ENCODE data around the gene COP1. TPM values are rescaled to one million over a fixed set of nuclear protein-coding genes. Genes with fewer than 3 reads are reported as not detected.
"Not testable (repeated sequence)": the region's sequence is repeated elsewhere in the genome, so short reads cannot be mapped to it uniquely, and the experiment has no call there.

COP1 gene
- total and polyA plus RNA-seq, 2 donors: 28.2 to 88.2 TPM

DNA sequence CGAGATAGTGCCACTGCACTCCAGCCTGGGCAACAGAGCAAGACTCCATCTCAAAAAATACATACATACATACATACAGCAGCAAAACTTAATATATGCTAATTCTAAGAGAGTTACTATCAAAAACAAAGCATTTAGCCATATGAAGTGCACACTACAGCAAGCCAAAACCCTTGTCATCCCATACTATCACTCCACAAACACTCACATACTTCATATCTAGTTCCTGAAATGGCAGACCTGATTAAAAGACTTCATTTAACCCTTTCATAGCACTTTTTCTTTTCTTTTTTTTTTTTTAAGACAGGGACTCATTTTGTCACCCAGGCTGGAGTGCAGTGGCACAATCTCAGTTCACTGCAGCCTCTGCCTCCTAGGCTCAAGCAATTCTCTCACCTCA is 65.6 kb downstream of the COP1 start:
- Histone ChIP-seq H3K27ac (ENCODE audit: low read depth) (no peak overlapping the region), H3K4me1 (ENCODE audit: insufficient read depth) (no peaks in the 10 kb centered on the region), H3K4me3 (ENCODE audit: low read depth, low read length) (no peak overlapping the region), H3K36me3 (ENCODE audit: insufficient read depth) (no peaks in the 10 kb centered on the region)
- DNase-seq (ENCODE audit: extremely low spot score): no peak
- WGBS: 98% methylated on average over 1 of the region's 1 CpG

- DNase-seq (ENCODE audit: extremely low spot score): no peak
- H3K27ac ChIP-seq (ENCODE audit: low read depth): no peak overlapping the region
- no peaks in the 10 kb centered on the region for H3K36me3 ChIP-seq (ENCODE audit: insufficient read depth)
- H3K4me3 ChIP-seq (ENCODE audit: low read depth, low read length): no peak overlapping the region
- no peaks in the 10 kb centered on the region for H3K4me1 ChIP-seq (ENCODE audit: insufficient read depth)
- WGBS: 46% methylated on average over 3 of the region's 3 CpGs
Observed at GRCh38 chr1:176136891-176137290, 70.2 kb downstream of the COP1 start.

DNA sequence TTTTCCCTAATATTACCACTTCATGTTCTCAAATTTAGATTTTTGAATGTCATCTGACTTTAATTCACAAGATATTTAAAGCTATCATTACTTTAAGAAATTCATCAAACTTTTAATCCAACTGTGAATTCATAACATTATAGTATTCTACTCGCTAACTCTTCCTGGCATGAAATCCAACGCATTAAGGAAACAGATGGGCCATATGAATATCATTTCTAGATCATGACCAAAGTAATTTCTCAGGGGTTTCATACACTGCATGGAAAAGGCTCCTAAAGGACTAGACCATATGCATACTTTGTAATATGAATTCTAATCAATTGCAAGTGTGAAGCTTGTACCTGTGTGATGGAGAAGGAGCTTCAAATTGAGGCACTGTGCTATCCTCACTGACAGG is 72.4 kb downstream of the COP1 start:
- WGBS: 75% methylated on average over 2 of the region's 2 CpGs
- H3K36me3 ChIP-seq (ENCODE audit: insufficient read depth): no peaks in the 10 kb centered on the region

DNA sequence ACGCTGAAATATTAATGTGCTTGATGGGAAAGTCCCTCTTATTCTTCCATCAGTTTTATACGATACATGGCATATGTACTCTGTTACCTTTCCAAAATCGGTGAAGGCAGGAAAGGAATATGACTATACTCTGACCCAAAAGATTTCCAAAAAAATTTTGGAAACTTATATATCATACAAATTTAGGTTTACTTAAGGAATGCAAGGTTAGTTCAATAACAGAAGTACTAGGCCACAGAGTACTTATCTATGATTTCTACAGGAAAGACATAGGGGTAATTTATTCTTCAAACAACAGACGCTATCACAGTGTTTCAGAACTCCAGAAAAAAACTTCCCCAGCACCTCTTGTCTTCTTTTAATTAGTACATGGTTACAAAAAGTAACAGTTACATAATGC is 84.8 kb downstream of the COP1 start:
- Histone ChIP-seq H3K4me1 (ENCODE audit: insufficient read depth) (no peaks in the 10 kb centered on the region), H3K36me3 (ENCODE audit: insufficient read depth) (no peaks in the 10 kb centered on the region)
- WGBS: 98% methylated on average over 4 of the region's 4 CpGs

More for the DNA sequence above, 72.4 kb downstream of the COP1 start:
- no peak for DNase-seq (ENCODE audit: extremely low spot score)
- Histone ChIP-seq H3K4me3 (ENCODE audit: low read depth, low read length) (no peak overlapping the region), H3K4me1 (ENCODE audit: insufficient read depth) (no peaks in the 10 kb centered on the region), H3K27ac (ENCODE audit: low read depth) (no peak overlapping the region)

GRCh38 chr1:176119549-176119948 is 87.5 kb downstream of the COP1 start:
- no peak for DNase-seq (ENCODE audit: extremely low spot score)
- Histone ChIP-seq H3K4me3 (ENCODE audit: low read depth, low read length) (no peak overlapping the region), H3K36me3 (ENCODE audit: insufficient read depth) (no peaks in the 10 kb centered on the region), H3K27ac (ENCODE audit: low read depth) (no peak overlapping the region), H3K4me1 (ENCODE audit: insufficient read depth) (no peaks in the 10 kb centered on the region)
- 65% methylated on average over 1 of the region's 1 CpG for WGBS

More for the DNA sequence above, 84.8 kb downstream of the COP1 start:
- Histone ChIP-seq H3K4me3 (ENCODE audit: low read depth, low read length) (no peak overlapping the region), H3K27ac (ENCODE audit: low read depth) (no peak overlapping the region)
- no peak for DNase-seq (ENCODE audit: extremely low spot score)

DNA sequence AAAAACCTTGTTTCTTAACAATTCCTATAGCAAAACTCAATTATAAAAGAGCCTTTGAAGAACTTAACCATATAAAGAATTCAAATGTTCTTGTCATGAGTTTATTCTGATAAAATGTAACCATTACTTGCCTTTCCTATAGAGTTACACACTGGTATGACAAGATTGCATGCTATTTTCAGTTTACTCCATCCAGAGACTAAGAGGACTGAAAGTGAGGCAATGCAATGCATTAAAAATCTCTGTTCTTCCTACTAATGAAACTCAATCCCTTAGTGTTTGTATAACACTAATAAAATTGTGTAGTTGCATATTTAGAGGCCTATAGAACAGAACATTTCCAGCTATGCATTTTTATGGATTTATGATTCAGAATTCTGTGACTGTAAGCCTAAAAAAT is 88.1 kb downstream of the COP1 start:
- Histone ChIP-seq H3K4me1 (ENCODE audit: insufficient read depth) (no peaks in the 10 kb centered on the region), H3K36me3 (ENCODE audit: insufficient read depth) (no peaks in the 10 kb centered on the region), H3K4me3 (ENCODE audit: low read depth, low read length) (no peak overlapping the region), H3K27ac (ENCODE audit: low read depth) (no peak overlapping the region)
- DNase-seq (ENCODE audit: extremely low spot score): no peak

GRCh38 chr1:176111835-176112234 is 95.3 kb downstream of the COP1 start:
- no peaks in the 10 kb centered on the region for H3K36me3 ChIP-seq (ENCODE audit: insufficient read depth)
- 97% methylated on average over 1 of the region's 1 CpG for WGBS
- no peak for DNase-seq (ENCODE audit: extremely low spot score)
- no peak overlapping the region for H3K27ac ChIP-seq (ENCODE audit: low read depth)
- no peak overlapping the region for H3K4me3 ChIP-seq (ENCODE audit: low read depth, low read length)
- no peaks in the 10 kb centered on the region for H3K4me1 ChIP-seq (ENCODE audit: insufficient read depth)

- Histone ChIP-seq H3K4me1 (ENCODE audit: insufficient read depth) (no peaks in the 10 kb centered on the region), H3K27ac (ENCODE audit: low read depth) (no peak overlapping the region), H3K36me3 (ENCODE audit: insufficient read depth) (no peaks in the 10 kb centered on the region), H3K4me3 (ENCODE audit: low read depth, low read length) (no peak overlapping the region)
- DNase-seq (ENCODE audit: extremely low spot score): no peak
- 57% methylated on average over 1 of the region's 1 CpG for WGBS
Observed at GRCh38 chr1:176110203-176110602, 96.9 kb downstream of the COP1 start.

GRCh38 chr1:176102768-176103350 is 104.2 kb downstream of the COP1 start:
- DNase-seq (ENCODE audit: extremely low spot score): no peak
- Histone ChIP-seq H3K36me3 (ENCODE audit: insufficient read depth) (peaks cover 12% of the 10 kb centered on the region), H3K4me1 (ENCODE audit: insufficient read depth) (no peaks in the 10 kb centered on the region), H3K27ac (ENCODE audit: low read depth) (no peak overlapping the region), H3K4me3 (ENCODE audit: low read depth, low read length) (no peak overlapping the region)
- 95% methylated on average over 1 of the region's 1 CpG for WGBS

DNA sequence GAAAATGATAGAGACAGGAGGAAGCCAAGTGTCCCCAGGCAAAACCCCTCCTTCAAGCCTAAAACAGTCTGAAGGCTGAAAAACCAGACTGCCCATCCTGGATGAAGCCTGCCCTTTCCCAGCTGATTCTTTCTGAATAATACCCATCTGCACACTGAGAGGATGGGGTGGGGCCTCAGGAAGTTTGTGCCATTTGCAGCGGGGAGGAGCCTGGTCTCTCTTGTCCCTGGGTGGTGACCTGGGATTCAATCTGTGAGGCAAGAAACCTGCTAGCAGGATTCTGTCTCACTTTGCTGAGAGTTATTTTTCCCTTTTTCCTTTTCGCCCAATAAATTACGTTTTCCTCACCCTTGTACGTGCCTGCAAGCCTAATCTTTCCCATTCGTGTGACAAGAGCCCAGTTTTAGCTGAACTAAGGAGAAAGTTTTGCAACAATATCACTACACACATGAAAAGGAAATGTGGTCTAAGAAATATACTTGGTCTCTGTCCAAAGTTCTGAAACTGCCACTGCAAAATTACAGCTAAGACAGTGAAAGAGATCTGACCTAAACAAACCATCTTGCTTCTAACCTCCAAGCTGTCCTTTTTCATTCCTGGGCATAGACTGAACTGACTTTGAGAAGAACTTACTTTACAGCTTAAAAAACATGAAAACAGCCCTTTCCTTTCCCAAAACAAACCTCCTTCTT is 105.0 kb downstream of the COP1 start:
- no peak for DNase-seq (ENCODE audit: extremely low spot score)
- no peak overlapping the region for H3K4me3 ChIP-seq (ENCODE audit: low read depth, low read length)
- WGBS: 84% methylated on average over 5 of the region's 5 CpGs
- no peak overlapping the region for H3K27ac ChIP-seq (ENCODE audit: low read depth)
- H3K36me3 ChIP-seq (ENCODE audit: insufficient read depth): peaks cover 12% of the 10 kb centered on the region
- H3K4me1 ChIP-seq (ENCODE audit: insufficient read depth): no peaks in the 10 kb centered on the region

- peaks cover 12% of the 10 kb centered on the region for H3K36me3 ChIP-seq (ENCODE audit: insufficient read depth)
- no peak for DNase-seq (ENCODE audit: extremely low spot score)
- 99% methylated on average over 2 of the region's 2 CpGs for WGBS
- H3K27ac ChIP-seq (ENCODE audit: low read depth): no peak overlapping the region
- no peak overlapping the region for H3K4me3 ChIP-seq (ENCODE audit: low read depth, low read length)
- H3K4me1 ChIP-seq (ENCODE audit: insufficient read depth): no peaks in the 10 kb centered on the region
Observed at GRCh38 chr1:176098560-176098959, 108.5 kb downstream of the COP1 start.

DNA sequence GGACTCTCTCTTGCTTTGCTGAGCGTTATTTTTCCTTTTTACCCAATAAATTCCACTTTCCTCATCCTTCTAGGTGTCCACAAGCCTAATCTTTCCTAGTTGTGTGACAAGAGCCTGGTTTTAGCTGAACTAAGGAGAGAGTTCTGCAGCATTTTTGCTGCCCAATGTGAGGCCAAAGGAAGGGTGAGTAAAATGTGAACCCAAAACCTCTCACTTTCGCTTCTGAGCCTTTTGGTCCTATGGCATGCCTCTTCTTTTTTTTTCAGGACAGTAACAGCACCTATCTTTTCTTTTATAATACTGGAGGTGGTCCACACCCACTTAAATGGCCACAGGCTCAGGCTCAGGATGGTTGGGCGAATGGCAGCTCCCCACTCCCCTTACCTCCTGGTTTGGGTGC is 111.1 kb downstream of the COP1 start:
- 97% methylated on average over 3 of the region's 3 CpGs for WGBS
- no peak for DNase-seq (ENCODE audit: extremely low spot score)
- no peaks in the 10 kb centered on the region for H3K4me1 ChIP-seq (ENCODE audit: insufficient read depth)

DNA sequence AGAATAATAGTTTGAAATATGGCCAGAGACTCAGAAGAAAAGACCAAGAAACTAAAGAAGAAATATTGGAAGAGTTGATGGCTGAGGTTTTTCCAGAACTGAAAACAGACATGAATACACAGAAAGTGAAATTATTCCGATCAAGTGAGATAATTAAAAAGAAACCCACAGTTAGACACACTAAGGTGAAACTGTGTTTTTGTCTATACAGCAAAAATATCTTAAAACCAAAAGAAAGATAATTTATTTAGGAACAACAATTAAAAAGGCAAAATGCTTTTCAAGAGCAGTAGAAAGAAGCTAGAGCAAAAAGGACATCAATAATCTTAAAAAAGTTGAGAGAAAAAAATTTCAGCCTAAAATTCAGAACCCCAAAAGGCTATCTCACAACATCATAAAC is 116.3 kb downstream of the COP1 start:
- no peaks in the 10 kb centered on the region for H3K36me3 ChIP-seq (ENCODE audit: insufficient read depth)
- H3K4me3 ChIP-seq (ENCODE audit: low read depth, low read length): no peak overlapping the region
- H3K4me1 ChIP-seq (ENCODE audit: insufficient read depth): no peaks in the 10 kb centered on the region
- no peak for DNase-seq (ENCODE audit: extremely low spot score)
- 89% methylated on average over 1 of the region's 1 CpG for WGBS
- H3K27ac ChIP-seq (ENCODE audit: low read depth): no peak overlapping the region

More for the DNA sequence above, 111.1 kb downstream of the COP1 start:
- Histone ChIP-seq H3K27ac (ENCODE audit: low read depth) (no peak overlapping the region), H3K4me3 (ENCODE audit: low read depth, low read length) (no peak overlapping the region), H3K36me3 (ENCODE audit: insufficient read depth) (peaks cover 10% of the 10 kb centered on the region)

- DNase-seq (ENCODE audit: extremely low spot score); H3K27ac ChIP-seq (ENCODE audit: low read depth); H3K4me3 ChIP-seq (ENCODE audit: low read depth, low read length); H3K4me1 ChIP-seq (ENCODE audit: insufficient read depth); H3K36me3 ChIP-seq (ENCODE audit: insufficient read depth): not testable (repeated sequence)
- 99% methylated on average over 3 of the region's 3 CpGs for WGBS
Observed at GRCh38 chr1:176087746-176088145, 119.3 kb downstream of the COP1 start.
